H9 (cell line): ENCODE data around the gene ZNF467. TPM values are rescaled to one million over a fixed set of nuclear protein-coding genes. Genes with fewer than 3 reads are reported as not detected.

Source experiments
- DNase-seq: peaks from one replicate; pipeline ENCODE4 v3.0.0-alpha.2; 2017
- H2AFZ ChIP-seq: one replicate; pipeline ENCODE4 v1.6.1; 2013; ENCODE audit warnings: mild to moderate bottlenecking, low read length, control low read depth, moderate library complexity
- H2AK5ac ChIP-seq: 2 replicates; pipeline ENCODE4 v1.6.1; 2013; ENCODE audit warnings: low read length, control low read depth, mixed read lengths; ENCODE audit not compliant: insufficient read length
- H2BK120ac ChIP-seq: one replicate; pipeline ENCODE4 v1.6.1; 2013; ENCODE audit warnings: low read depth, mild to moderate bottlenecking, low read length, control low read depth, inconsistent platforms; ENCODE audit not compliant: poor library complexity, severe bottlenecking
- H2BK12ac ChIP-seq: 2 replicates; pipeline ENCODE4 v1.6.1; 2013; ENCODE audit warnings: low read length, control low read depth, mixed read lengths, low read depth; ENCODE audit not compliant: insufficient read length
- H2BK15ac ChIP-seq: 2 replicates; pipeline ENCODE4 v1.6.1; 2013; ENCODE audit warnings: low read depth, low read length, control low read depth
- H2BK20ac ChIP-seq: one replicate; pipeline ENCODE4 v1.6.1; 2013; ENCODE audit warnings: low read depth, mild to moderate bottlenecking, low read length, control low read depth, inconsistent platforms; ENCODE audit not compliant: poor library complexity, severe bottlenecking
- H2BK5ac ChIP-seq: 2 replicates; pipeline ENCODE4 v1.6.1; 2013; ENCODE audit warnings: low read length, control low read depth, mixed read lengths; ENCODE audit not compliant: insufficient read length
- H3K14ac ChIP-seq: 2 replicates; pipeline ENCODE4 v1.6.1; 2013; ENCODE audit warnings: low read length, control low read depth; ENCODE audit not compliant: insufficient read depth
- H3K18ac ChIP-seq: 2 replicates; pipeline ENCODE4 v1.6.1; 2013; ENCODE audit warnings: low read depth, mild to moderate bottlenecking, mixed read lengths, low read length, control low read depth; ENCODE audit not compliant: insufficient read length
- H3K23ac ChIP-seq: 2 replicates; pipeline ENCODE4 v1.6.1; 2013; ENCODE audit warnings: low read length, control low read depth, mixed read lengths, low read depth; ENCODE audit not compliant: insufficient read length
- H3K23me2 ChIP-seq: 2 replicates; pipeline ENCODE4 v1.6.1; 2013; ENCODE audit warnings: low read depth, mild to moderate bottlenecking, mixed read lengths, low read length, control low read depth; ENCODE audit not compliant: insufficient read length, poor library complexity, severe bottlenecking
- H3K27ac ChIP-seq: 2 replicates; pipeline ENCODE4 v1.5.1; 2013; ENCODE audit warnings: low read length, control low read depth, mixed read lengths, low read depth; ENCODE audit not compliant: insufficient read length
- H3K27me3 ChIP-seq: 2 replicates; pipeline ENCODE4 v1.6.1; 2013; ENCODE audit warnings: low read length, control low read depth, inconsistent platforms; ENCODE audit not compliant: insufficient read depth
- H3K4ac ChIP-seq: 2 replicates; pipeline ENCODE4 v1.6.1; 2013; ENCODE audit warnings: low read depth, mild to moderate bottlenecking, control low read depth, inconsistent platforms, low read length, moderate library complexity
- H3K4me1 ChIP-seq: 2 replicates; pipeline ENCODE4 v1.6.1; 2013; ENCODE audit warnings: low read length, control low read depth, inconsistent platforms; ENCODE audit not compliant: insufficient read depth
- H3K4me2 ChIP-seq: 2 replicates; pipeline ENCODE4 v1.6.1; 2013; ENCODE audit warnings: low read length, control low read depth, mixed read lengths; ENCODE audit not compliant: insufficient read length, insufficient read depth
- H3K56ac ChIP-seq: 2 replicates; pipeline ENCODE4 v1.6.1; 2013; ENCODE audit warnings: low read depth, mild to moderate bottlenecking, mixed read lengths, low read length, control low read depth; ENCODE audit not compliant: insufficient read length
- H3K79me1 ChIP-seq: 2 replicates; pipeline ENCODE4 v1.6.1; 2013; ENCODE audit warnings: low read depth, mild to moderate bottlenecking, moderate library complexity, low read length, control low read depth, inconsistent platforms; ENCODE audit not compliant: insufficient read depth, poor library complexity, severe bottlenecking
- H3K79me2 ChIP-seq: 2 replicates; pipeline ENCODE4 v1.6.1; 2013; ENCODE audit warnings: low read length, control low read depth, inconsistent platforms; ENCODE audit not compliant: insufficient read depth
- H3K9ac ChIP-seq: 2 replicates; pipeline ENCODE4 v1.6.1; 2013; ENCODE audit warnings: low read length, control low read depth, mixed read lengths; ENCODE audit not compliant: insufficient read length; ENCODE audit errors: extremely low read depth
- H3K9me3 ChIP-seq: one replicate; pipeline ENCODE4 v1.6.1; 2013; ENCODE audit warnings: low read depth, low read length, inconsistent platforms; ENCODE audit not compliant: control insufficient read depth
- H3T11ph ChIP-seq: one replicate; pipeline ENCODE4 v1.6.1; 2013; ENCODE audit warnings: mild to moderate bottlenecking, low read length, control low read depth, inconsistent platforms
- H4K20me1 ChIP-seq: one replicate; pipeline ENCODE4 v1.6.1; 2013; ENCODE audit not compliant: control insufficient read depth, insufficient read length, insufficient read depth
- H4K5ac ChIP-seq: 2 replicates; pipeline ENCODE4 v1.6.1; 2013; ENCODE audit warnings: low read depth, mild to moderate bottlenecking, mixed read lengths, low read length, control low read depth; ENCODE audit not compliant: insufficient read length
- H4K8ac ChIP-seq: replicated peaks from 2 replicates; pipeline ENCODE4 v1.6.1; 2013; ENCODE audit warnings: low read length, control low read depth, mixed read lengths, low read depth; ENCODE audit not compliant: insufficient read length
- H4K91ac ChIP-seq: 2 replicates; pipeline ENCODE4 v1.6.1; 2013; ENCODE audit warnings: low read depth, mild to moderate bottlenecking, moderate library complexity, mixed read lengths, low read length, control low read depth; ENCODE audit not compliant: insufficient read length
- H3K27ac Mint-ChIP-seq, 3 experiments: 2 replicates in 2 of 3; 3 replicates in 1 of 3; pipeline ENCODE4 v1.8.0; 2020 to 2021; ENCODE audit warnings: mixed read lengths in 3 of 3, mild to moderate bottlenecking in 1 of 3, moderate library complexity in 1 of 3
- H3K27me3 Mint-ChIP-seq: 2 replicates; pipeline ENCODE4 v1.8.0; 2021; ENCODE audit warnings: low read depth, mild to moderate bottlenecking, moderate library complexity, mixed read lengths
- H3K36me3 Mint-ChIP-seq, 3 experiments: 2 replicates in 2 of 3; 3 replicates in 1 of 3; pipeline ENCODE4 v1.8.0; 2020 to 2021; ENCODE audit warnings: low read depth in 3 of 3, mixed read lengths in 3 of 3; ENCODE audit not compliant: insufficient read depth in 1 of 3
- H3K4me1 Mint-ChIP-seq, 2 experiments: 2 replicates each; pipeline ENCODE4 v1.8.0; 2020; ENCODE audit warnings: mixed read lengths in 2 of 2
- H3K4me3 Mint-ChIP-seq, 2 experiments: 2 replicates in 1 of 2; 3 replicates in 1 of 2; pipeline ENCODE4 v1.8.0; 2020 to 2021; ENCODE audit warnings: mild to moderate bottlenecking in 2 of 2, mixed read lengths in 2 of 2, moderate library complexity in 1 of 2
- H3K9me3 Mint-ChIP-seq, 2 experiments: 2 replicates in 1 of 2; 3 replicates in 1 of 2; pipeline ENCODE4 v1.8.0; 2020; ENCODE audit warnings: mild to moderate bottlenecking in 2 of 2, mixed read lengths in 2 of 2, moderate library complexity in 1 of 2
- CTCF ChIP-seq: fragments of 200-600 bp; sonication (generic); conservative IDR thresholded peaks from 3 replicates; pipeline ENCODE4 v1.8.0; 2021; ENCODE audit warnings: antibody characterized with exemption, mild to moderate bottlenecking
- WGBS: extraction: QIAGEN DNeasy Blood & Tissue Kit; methylation state at CpG from one replicate; pipeline ENCODE4 v1.1.7; 2013; ENCODE audit warnings: missing lambda C conversion rate, low lambda C conversion rate, mixed read lengths; ENCODE audit not compliant: insufficient read length; ENCODE audit errors: extremely low coverage; 5-methylcytosine and 5-hydroxymethylcytosine counted together
- total RNA-seq: library from RNA; stranded (reverse); gene quantifications from 2 replicates; pipeline ENCODE4 v1.2.1, GENCODE V29; 2021

The ZNF467 gene
- total RNA-seq, 1 experiment from 2014 or later: 0.31 TPM

- no peak for DNase-seq
- Mint-ChIP-seq H3K36me3 (no peaks in the 10 kb centered on the region), H3K4me1 (peaks cover 0 to 9% of the 10 kb centered on the region in 2 experiments; a peak in 2 of 4 replicates), H3K27ac (no peak overlapping the region), H3K4me3 (no peak overlapping the region), H3K9me3 (no peaks in the 10 kb centered on the region; a peak in 1 of 5 replicates), H3K27me3 (peaks cover 86% of the 10 kb centered on the region)
- Histone ChIP-seq H2AFZ (no peak overlapping the region), H3K27me3 (no peaks in the 10 kb centered on the region; the same call in 1 of the 2 replicates), H3K23me2 (no peaks in the 10 kb centered on the region), H3K23ac (no peak overlapping the region), H3K4me1 (no peaks in the 10 kb centered on the region), H2BK5ac (no peak overlapping the region), H2AK5ac (no peak overlapping the region), H4K91ac (no peak overlapping the region), H3K9me3 (no peaks in the 10 kb centered on the region), H3K4ac (no peak overlapping the region), H4K5ac (no peak overlapping the region), H3K27ac (no peak overlapping the region), H2BK15ac (no peak overlapping the region), H4K20me1 (peaks cover 4% of the 10 kb centered on the region), H3K18ac (no peak overlapping the region), H4K8ac (no peak overlapping the region), H3K79me2 (no peaks in the 10 kb centered on the region), H2BK12ac (no peak overlapping the region), H3K4me2 (no peak overlapping the region), H3K56ac (no peak overlapping the region), H2BK20ac (no peak overlapping the region), H2BK120ac (no peak overlapping the region), H3T11ph (no peak overlapping the region), H3K9ac (no peak overlapping the region), H3K79me1 (no peaks in the 10 kb centered on the region), H3K14ac (no peak overlapping the region)
- TF ChIP-seq CTCF: no peak
- no CpG with 5 or more reads among the region's 19 CpGs for WGBS
Measured at GRCh38 chr7:149789101-149789500, 15.7 kb upstream of the ZNF467 start.
